Astrocyte (in vitro differentiated cells and primary cell): Measurements from ENCODE around the gene GNPDA2. TPM values are rescaled to one million over a fixed set of nuclear protein-coding genes. Genes with fewer than 3 reads are reported as not detected.
A peak's percentile ranks its signal among the peaks of the same experiment; 100 is the strongest.

Experiments
- DNase-seq: peaks from one replicate; pipeline ENCODE4 v3.0.0-alpha.2; 2010; ENCODE audit warnings: low read depth
- FAIRE-seq: peaks from 2 replicates; lab custom pipeline; 2011; peaks lifted over from hg19 to GRCh38; lab: Jason Lieb, UNC
- H2AFZ ChIP-seq: 2 replicates; pipeline ENCODE4 v1.6.0; 2012; ENCODE audit warnings: low read depth, low read length, inconsistent platforms
- H3K27ac ChIP-seq: 2 replicates; pipeline ENCODE4 v1.5.1; 2011; ENCODE audit warnings: low read depth, low read length, inconsistent platforms
- H3K27me3 ChIP-seq: 2 replicates; pipeline ENCODE4 v1.6.0; 2011; ENCODE audit warnings: low read length, inconsistent platforms; ENCODE audit not compliant: insufficient read depth
- H3K36me3 ChIP-seq: 2 replicates; pipeline ENCODE4 v1.5.1; 2011; ENCODE audit warnings: low read length, inconsistent platforms; ENCODE audit not compliant: insufficient read depth
- H3K4me1 ChIP-seq: 2 replicates; pipeline ENCODE4 v1.5.1; 2011; ENCODE audit warnings: low read length, inconsistent platforms; ENCODE audit not compliant: insufficient read depth
- H3K4me2 ChIP-seq: 2 replicates; pipeline ENCODE4 v1.6.0; 2012; ENCODE audit warnings: low read length, inconsistent platforms
- H3K4me3 ChIP-seq: 2 replicates; pipeline ENCODE4 v1.5.1; 2011; ENCODE audit warnings: low read depth, mild to moderate bottlenecking, low read length, inconsistent platforms; ENCODE audit not compliant: insufficient read depth
- H3K79me2 ChIP-seq: 2 replicates; pipeline ENCODE4 v1.6.0; 2012; ENCODE audit warnings: mild to moderate bottlenecking, low read length, inconsistent platforms; ENCODE audit not compliant: insufficient read depth
- H3K9ac ChIP-seq: 2 replicates; pipeline ENCODE4 v1.6.0; 2012; ENCODE audit warnings: mild to moderate bottlenecking, low read length, inconsistent platforms
- H3K9me3 ChIP-seq: 2 replicates; pipeline ENCODE4 v1.5.1; 2012; ENCODE audit warnings: low read depth, mild to moderate bottlenecking, low read length, inconsistent platforms; ENCODE audit not compliant: insufficient read depth
- H4K20me1 ChIP-seq: 2 replicates; pipeline ENCODE4 v1.6.0; 2012; ENCODE audit warnings: low read length, inconsistent platforms; ENCODE audit not compliant: insufficient read depth
- H3K27ac Mint-ChIP-seq: one replicate; pipeline ENCODE4 v1.8.0; 2021; ENCODE audit warnings: mild to moderate bottlenecking, mixed read lengths; ENCODE audit not compliant: unreplicated experiment
- H3K27me3 Mint-ChIP-seq: one replicate; pipeline ENCODE4 v1.8.0; 2021; ENCODE audit warnings: low read depth, mixed read lengths; ENCODE audit not compliant: unreplicated experiment
- H3K36me3 Mint-ChIP-seq: one replicate; pipeline ENCODE4 v1.8.0; 2021; ENCODE audit warnings: low read depth, mixed read lengths; ENCODE audit not compliant: unreplicated experiment
- H3K4me1 Mint-ChIP-seq: one replicate; pipeline ENCODE4 v1.8.0; 2021; ENCODE audit warnings: low read depth, mixed read lengths; ENCODE audit not compliant: unreplicated experiment
- H3K4me3 Mint-ChIP-seq: one replicate; pipeline ENCODE4 v1.8.0; 2021; ENCODE audit warnings: mild to moderate bottlenecking, moderate library complexity, mixed read lengths; ENCODE audit not compliant: unreplicated experiment
- H3K9me3 Mint-ChIP-seq: one replicate; pipeline ENCODE4 v1.8.0; 2021; ENCODE audit warnings: mild to moderate bottlenecking, mixed read lengths; ENCODE audit not compliant: unreplicated experiment
- CTCF ChIP-seq: IDR thresholded peaks from 2 replicates; pipeline ENCODE4 v1.5.1; 2011; ENCODE audit warnings: low read depth, mild to moderate bottlenecking, inconsistent platforms, low read length, moderate library complexity; ENCODE audit not compliant: insufficient read depth
- EZH2 ChIP-seq: IDR thresholded peaks from 2 replicates; pipeline ENCODE4 v1.6.1; 2012; ENCODE audit warnings: mild to moderate bottlenecking, low read length, inconsistent platforms; ENCODE audit not compliant: insufficient read depth
- total RNA-seq: library from RNA; stranded (reverse); gene quantifications from 2 replicates; pipeline ENCODE4 v1.2.1, GENCODE V29; 2021

GNPDA2 gene
- total RNA-seq, 1 donor from 2014 or later, result 12.2 TPM

GRCh38 chr4:44704673-44705072 is 21.7 kb downstream of the GNPDA2 start:
- Histone ChIP-seq H4K20me1 (no peaks in the 10 kb centered on the region), H3K27ac (no peak overlapping the region), H3K4me3 (no peak overlapping the region), H2AFZ (no peak overlapping the region), H3K4me2 (no peak overlapping the region), H3K36me3 (peaks cover 35% of the 10 kb centered on the region), H3K4me1 (no peaks in the 10 kb centered on the region), H3K9me3 (no peaks in the 10 kb centered on the region), H3K79me2 (no peaks in the 10 kb centered on the region), H3K9ac (no peak overlapping the region), H3K27me3 (no peaks in the 10 kb centered on the region)
- Mint-ChIP-seq H3K27ac (no peak overlapping the region), H3K4me3 (no peak overlapping the region), H3K9me3 (no peaks in the 10 kb centered on the region), H3K4me1 (peaks cover 2% of the 10 kb centered on the region), H3K27me3 (no peaks in the 10 kb centered on the region), H3K36me3 (peaks cover 3% of the 10 kb centered on the region)
- DNase-seq (no peak), FAIRE-seq (no peak)
- TF ChIP-seq EZH2, result no peak
- TF ChIP-seq CTCF, result no peak

- no peak overlapping the region for H2AFZ ChIP-seq
- no peak overlapping the region for H3K4me3 Mint-ChIP-seq
- H3K27me3 ChIP-seq, result no peaks in the 10 kb centered on the region
- TF ChIP-seq EZH2 (no peak), CTCF (no peak)
- FAIRE-seq (no peak), DNase-seq (no peak)
- H3K9ac ChIP-seq, result no peak overlapping the region
- H3K27ac ChIP-seq, result no peak overlapping the region
- peaks cover 2% of the 10 kb centered on the region for H3K4me1 Mint-ChIP-seq
- H3K79me2 ChIP-seq, result no peaks in the 10 kb centered on the region
- no peaks in the 10 kb centered on the region for H3K27me3 Mint-ChIP-seq
- no peaks in the 10 kb centered on the region for H3K9me3 Mint-ChIP-seq
- no peaks in the 10 kb centered on the region for H3K9me3 ChIP-seq
- H3K4me1 ChIP-seq, result no peaks in the 10 kb centered on the region
- no peaks in the 10 kb centered on the region for H4K20me1 ChIP-seq
- H3K4me3 ChIP-seq, result no peak overlapping the region
- H3K27ac Mint-ChIP-seq, result no peak overlapping the region
- no peak overlapping the region for H3K4me2 ChIP-seq
- H3K36me3 ChIP-seq, result peaks cover 40% of the 10 kb centered on the region
- H3K36me3 Mint-ChIP-seq, result peaks cover 3% of the 10 kb centered on the region
These were observed 25.3 kb downstream of the GNPDA2 start for GRCh38 chr4:44701037-44701436.

GRCh38 chr4:44700427-44700826 is 25.9 kb downstream of the GNPDA2 start:
- no peaks in the 10 kb centered on the region for H3K9me3 Mint-ChIP-seq
- no peaks in the 10 kb centered on the region for H3K27me3 Mint-ChIP-seq
- no peaks in the 10 kb centered on the region for H3K27me3 ChIP-seq
- no peak overlapping the region for H3K4me3 Mint-ChIP-seq
- no peak for DNase-seq
- H3K4me1 Mint-ChIP-seq, result peaks cover 2% of the 10 kb centered on the region
- H2AFZ ChIP-seq, result no peak overlapping the region
- H4K20me1 ChIP-seq, result no peaks in the 10 kb centered on the region
- H3K4me1 ChIP-seq, result no peaks in the 10 kb centered on the region
- no peak overlapping the region for H3K9ac ChIP-seq
- no peaks in the 10 kb centered on the region for H3K9me3 ChIP-seq
- H3K27ac Mint-ChIP-seq, result no peak overlapping the region
- FAIRE-seq, result peak; percentile 39
- H3K27ac ChIP-seq, result no peak overlapping the region
- no peaks in the 10 kb centered on the region for H3K79me2 ChIP-seq
- no peak overlapping the region for H3K4me2 ChIP-seq
- no peak overlapping the region for H3K4me3 ChIP-seq
- H3K36me3 ChIP-seq, result peaks cover 46% of the 10 kb centered on the region
- TF ChIP-seq CTCF (no peak), EZH2 (no peak)
- peaks cover 3% of the 10 kb centered on the region for H3K36me3 Mint-ChIP-seq
